IgD-negative memory B cell (primary cell): ENCODE data around the gene ADAMTS1. TPM values are rescaled to one million over a fixed set of nuclear protein-coding genes. Genes with fewer than 3 reads are reported as not detected.
A peak's percentile ranks its signal among the peaks of the same experiment; 100 is the strongest.

Source experiments
- H3K27ac Mint-ChIP-seq, 3 donors: one replicate each; pipeline ENCODE4 v1.8.0; 2020 to 2022; ENCODE audit warnings: mild to moderate bottlenecking in 3 of 3, mixed read lengths in 3 of 3, moderate library complexity in 1 of 3
- H3K27me3 Mint-ChIP-seq: one replicate; pipeline ENCODE4 v1.8.0; 2021; ENCODE audit warnings: mixed read lengths
- H3K36me3 Mint-ChIP-seq: one replicate; pipeline ENCODE4 v1.8.0; 2020; ENCODE audit warnings: mild to moderate bottlenecking, mixed read lengths
- H3K4me1 Mint-ChIP-seq, 3 donors: one replicate each; pipeline ENCODE4 v1.8.0; 2020 to 2022; ENCODE audit warnings: mixed read lengths in 3 of 3, mild to moderate bottlenecking in 1 of 3
- H3K4me3 Mint-ChIP-seq, 4 donors: one replicate each; pipeline ENCODE4 v1.8.0; 2020 to 2022; ENCODE audit warnings: mild to moderate bottlenecking in 4 of 4, mixed read lengths in 4 of 4, moderate library complexity in 3 of 4
- H3K9me3 Mint-ChIP-seq, 3 donors: one replicate each; pipeline ENCODE4 v1.8.0; 2020 to 2021; ENCODE audit warnings: mixed read lengths in 3 of 3, mild to moderate bottlenecking in 1 of 3
- polyA plus RNA-seq: library from polyadenylated mRNA; unstranded; fragments of 300-500 nt; fragmentation: Illumina TruSeq; gene quantifications from one replicate; pipeline ENCODE4 v1.2.3, GENCODE V29; 2021

Gene ADAMTS1
- polyA plus RNA-seq, 1 donor from 2014 or later: not detected

GRCh38 chr21:26836528-26836927 lies 8.7 kb downstream of the ADAMTS1 start:
- Mint-ChIP-seq H3K36me3 (no peaks in the 10 kb centered on the region), H3K9me3 (peaks cover 0 to 6% (median 0%) of the 10 kb centered on the region in 3 donors), H3K27me3 (peaks cover 8% of the 10 kb centered on the region), H3K4me3 (no peak overlapping the region), H3K4me1 (peaks cover 0 to 2% (median 0%) of the 10 kb centered on the region in 3 donors), H3K27ac (no peak overlapping the region)

GRCh38 chr21:26835714-26836265 lies 9.4 kb downstream of the ADAMTS1 start:
- peaks cover 0 to 2% (median 0%) of the 10 kb centered on the region in 3 donors for H3K4me1 Mint-ChIP-seq
- H3K27me3 Mint-ChIP-seq: peaks cover 8% of the 10 kb centered on the region
- H3K36me3 Mint-ChIP-seq: no peaks in the 10 kb centered on the region
- peaks cover 0 to 6% (median 0%) of the 10 kb centered on the region in 3 donors for H3K9me3 Mint-ChIP-seq
- H3K4me3 Mint-ChIP-seq: no peak overlapping the region
- H3K27ac Mint-ChIP-seq: no peak overlapping the region

GRCh38 chr21:26835027-26835713 lies 10.0 kb downstream of the ADAMTS1 start:
- peaks cover 0 to 6% (median 0%) of the 10 kb centered on the region in 3 donors for H3K9me3 Mint-ChIP-seq
- H3K4me3 Mint-ChIP-seq: no peak overlapping the region
- peaks cover 5% of the 10 kb centered on the region for H3K27me3 Mint-ChIP-seq
- peaks cover 0 to 2% (median 0%) of the 10 kb centered on the region in 3 donors for H3K4me1 Mint-ChIP-seq
- H3K27ac Mint-ChIP-seq: no peak overlapping the region
- H3K36me3 Mint-ChIP-seq: no peaks in the 10 kb centered on the region

GRCh38 chr21:26834181-26834905 lies 10.9 kb downstream of the ADAMTS1 start:
- Mint-ChIP-seq H3K36me3 (no peaks in the 10 kb centered on the region), H3K4me1 (peaks cover 0 to 2% (median 0%) of the 10 kb centered on the region in 3 donors), H3K27me3 (peaks cover 5% of the 10 kb centered on the region), H3K27ac (peak overlapping the region in 1 of 3 donors; percentile 9), H3K9me3 (peaks cover 0 to 6% (median 0%) of the 10 kb centered on the region in 3 donors), H3K4me3 (no peak overlapping the region)

DNA sequence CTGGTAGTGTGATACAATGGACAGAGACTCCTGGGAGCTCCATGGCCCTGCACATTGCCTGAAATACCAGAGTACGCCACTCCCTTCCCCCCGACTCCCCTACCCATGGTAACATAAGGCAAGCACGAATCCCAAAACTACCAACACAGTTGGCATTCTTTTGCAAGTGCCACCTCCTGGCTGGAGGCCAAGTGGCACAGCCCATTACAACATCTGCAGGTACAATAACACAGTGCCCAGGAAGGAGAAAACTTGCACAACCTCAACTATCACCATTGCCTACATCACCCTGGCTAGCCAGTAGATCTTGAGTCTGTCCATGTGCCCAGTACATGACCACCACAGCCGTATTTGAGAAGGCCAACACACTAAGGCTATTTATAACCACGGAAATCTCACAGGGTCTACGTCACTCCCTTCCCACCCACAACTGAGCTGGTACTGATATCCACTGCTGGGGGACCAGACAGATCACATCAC lies 11.7 kb downstream of the ADAMTS1 start:
- H3K9me3 Mint-ChIP-seq: peaks cover 0 to 6% (median 0%) of the 10 kb centered on the region in 3 donors
- peaks cover 0 to 2% (median 0%) of the 10 kb centered on the region in 3 donors for H3K4me1 Mint-ChIP-seq
- no peak overlapping the region for H3K27ac Mint-ChIP-seq
- peaks cover 4% of the 10 kb centered on the region for H3K27me3 Mint-ChIP-seq
- no peak overlapping the region for H3K4me3 Mint-ChIP-seq
- no peaks in the 10 kb centered on the region for H3K36me3 Mint-ChIP-seq

DNA sequence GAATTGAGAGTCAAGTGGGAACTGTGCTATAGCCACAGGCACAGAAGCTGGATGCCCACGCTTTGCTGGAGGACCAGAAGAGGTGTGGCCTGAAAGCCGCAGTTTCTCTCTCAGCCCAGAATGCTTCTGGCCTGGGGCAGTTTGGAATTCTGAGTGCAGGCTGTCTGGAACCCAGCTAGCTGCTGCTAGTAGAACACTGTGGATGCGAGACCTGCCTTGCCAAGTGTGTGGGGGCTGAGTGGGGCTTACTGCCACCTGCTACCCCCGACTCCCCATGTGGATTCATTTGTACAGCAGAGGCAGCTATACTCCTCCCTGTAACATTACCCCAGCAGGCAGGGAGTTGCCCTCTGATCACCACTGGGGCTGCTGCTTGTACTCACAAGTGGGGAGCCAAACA lies 12.2 kb downstream of the ADAMTS1 start:
- no peaks in the 10 kb centered on the region for H3K36me3 Mint-ChIP-seq
- H3K9me3 Mint-ChIP-seq: peaks cover 0 to 6% (median 0%) of the 10 kb centered on the region in 3 donors
- no peak overlapping the region for H3K4me3 Mint-ChIP-seq
- H3K27ac Mint-ChIP-seq: no peak overlapping the region
- peaks cover 0 to 2% (median 0%) of the 10 kb centered on the region in 3 donors for H3K4me1 Mint-ChIP-seq
- peaks cover 4% of the 10 kb centered on the region for H3K27me3 Mint-ChIP-seq

GRCh38 chr21:26832546-26832945 lies 12.7 kb downstream of the ADAMTS1 start:
- peaks cover 0 to 6% (median 0%) of the 10 kb centered on the region in 3 donors for H3K9me3 Mint-ChIP-seq
- no peak overlapping the region for H3K27ac Mint-ChIP-seq
- no peak overlapping the region for H3K4me3 Mint-ChIP-seq
- peaks cover 0 to 2% (median 0%) of the 10 kb centered on the region in 3 donors for H3K4me1 Mint-ChIP-seq
- no peaks in the 10 kb centered on the region for H3K36me3 Mint-ChIP-seq
- H3K27me3 Mint-ChIP-seq: peaks cover 4% of the 10 kb centered on the region

DNA sequence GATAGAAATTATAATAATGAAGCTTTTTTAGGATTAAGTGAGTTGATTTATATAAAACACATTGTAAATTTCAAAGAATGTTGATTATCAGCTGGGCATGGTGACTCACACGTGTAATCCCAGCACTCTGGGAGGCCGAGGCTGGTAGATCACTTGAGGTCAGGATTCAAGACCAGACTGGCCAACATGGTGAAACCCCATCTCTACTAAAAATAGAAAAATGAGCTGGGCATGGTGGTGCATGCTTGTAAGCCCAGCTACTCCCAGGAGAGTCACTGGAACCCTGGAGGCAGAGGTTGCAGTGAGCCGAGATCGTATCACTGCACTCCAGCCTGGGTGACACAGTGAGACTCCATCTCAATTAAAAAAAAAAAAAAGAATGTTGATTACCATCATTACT lies 18.4 kb downstream of the ADAMTS1 start:
- Mint-ChIP-seq H3K4me1 (no peaks in the 10 kb centered on the region), H3K9me3 (peaks cover 0 to 4% (median 3%) of the 10 kb centered on the region in 3 donors), H3K27me3 (peaks cover 2% of the 10 kb centered on the region), H3K27ac (no peak overlapping the region), H3K36me3 (no peaks in the 10 kb centered on the region), H3K4me3 (no peak overlapping the region)

- H3K4me1 Mint-ChIP-seq: no peaks in the 10 kb centered on the region
- H3K9me3 Mint-ChIP-seq: peaks cover 0 to 4% (median 3%) of the 10 kb centered on the region in 3 donors
- no peak overlapping the region for H3K4me3 Mint-ChIP-seq
- no peaks in the 10 kb centered on the region for H3K36me3 Mint-ChIP-seq
- H3K27ac Mint-ChIP-seq: no peak overlapping the region
- peaks cover 5% of the 10 kb centered on the region for H3K27me3 Mint-ChIP-seq
Observed at GRCh38 chr21:26820509-26820908, 24.7 kb downstream of the ADAMTS1 start.

- Mint-ChIP-seq H3K27ac (peak overlapping the region in 1 of 3 donors; percentile 48), H3K27me3 (peaks cover 5% of the 10 kb centered on the region), H3K4me3 (no peak overlapping the region), H3K4me1 (no peaks in the 10 kb centered on the region), H3K36me3 (no peaks in the 10 kb centered on the region), H3K9me3 (peaks cover 0 to 4% (median 3%) of the 10 kb centered on the region in 3 donors)
Observed at GRCh38 chr21:26819740-26820324, 25.4 kb downstream of the ADAMTS1 start.

DNA sequence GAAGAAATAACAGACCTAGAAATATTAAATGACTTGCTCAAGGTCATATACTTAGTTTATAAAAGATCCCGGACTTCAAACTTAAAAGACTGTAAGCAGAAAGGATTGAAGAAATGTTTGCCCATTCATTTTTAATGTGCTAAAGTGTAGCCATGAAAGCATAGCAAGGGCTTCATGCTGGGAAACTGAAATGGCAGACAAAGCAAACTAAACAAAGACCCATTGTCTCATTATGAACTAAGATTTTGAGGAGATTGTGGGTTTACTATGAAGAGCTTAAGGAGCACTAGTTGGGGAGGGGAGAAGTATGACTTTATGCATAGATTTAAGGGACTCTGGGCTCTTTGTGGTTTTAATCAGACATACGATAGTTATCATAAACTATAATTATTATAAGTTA lies 26.3 kb downstream of the ADAMTS1 start:
- no peaks in the 10 kb centered on the region for H3K4me1 Mint-ChIP-seq
- H3K27ac Mint-ChIP-seq: no peak overlapping the region
- no peak overlapping the region for H3K4me3 Mint-ChIP-seq
- H3K9me3 Mint-ChIP-seq: peaks cover 0 to 4% (median 0%) of the 10 kb centered on the region in 3 donors
- H3K27me3 Mint-ChIP-seq: peaks cover 3% of the 10 kb centered on the region
- no peaks in the 10 kb centered on the region for H3K36me3 Mint-ChIP-seq

DNA sequence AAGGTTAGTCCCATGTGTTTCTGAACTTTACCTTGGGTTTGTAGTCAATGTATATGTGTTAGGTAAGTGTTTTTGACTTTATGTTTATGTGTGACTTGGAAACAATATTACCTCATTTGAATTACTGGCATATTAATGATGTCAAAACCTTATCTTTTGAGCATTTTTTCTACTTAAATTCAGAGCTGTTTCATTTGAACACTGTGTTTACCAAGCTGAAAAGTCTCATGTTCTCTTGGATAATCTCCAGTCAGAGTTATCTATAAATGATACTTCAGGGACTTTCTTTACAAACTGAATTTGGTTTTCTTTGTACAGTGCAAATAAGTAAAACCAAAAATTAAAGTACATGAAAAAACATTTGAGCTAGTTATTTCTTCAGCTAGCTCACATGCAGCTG lies 30.0 kb downstream of the ADAMTS1 start:
- Mint-ChIP-seq H3K9me3 (no peaks in the 10 kb centered on the region), H3K27me3 (no peaks in the 10 kb centered on the region), H3K4me1 (no peaks in the 10 kb centered on the region), H3K27ac (no peak overlapping the region), H3K36me3 (no peaks in the 10 kb centered on the region), H3K4me3 (no peak overlapping the region)

DNA sequence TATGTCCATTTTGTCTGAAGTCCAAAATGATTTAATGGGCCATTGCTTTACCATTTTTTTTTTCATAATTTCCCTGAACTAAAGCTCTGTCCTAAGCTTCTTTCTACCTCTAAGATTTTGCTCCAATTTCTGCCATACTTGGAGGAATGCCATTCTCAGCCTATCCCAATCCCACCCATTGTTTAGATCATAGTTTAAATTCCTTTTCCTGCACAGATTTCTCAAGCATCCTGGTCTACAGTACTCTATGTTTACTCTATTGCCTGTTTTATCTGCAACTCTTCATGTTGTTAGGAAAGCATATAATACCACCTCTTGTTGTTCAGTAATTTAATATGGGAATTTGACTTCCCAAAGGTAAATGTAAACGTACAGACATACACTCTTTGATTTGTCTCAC lies 30.8 kb downstream of the ADAMTS1 start:
- no peaks in the 10 kb centered on the region for H3K27me3 Mint-ChIP-seq
- no peak overlapping the region for H3K4me3 Mint-ChIP-seq
- H3K4me1 Mint-ChIP-seq: no peaks in the 10 kb centered on the region
- H3K9me3 Mint-ChIP-seq: no peaks in the 10 kb centered on the region
- H3K36me3 Mint-ChIP-seq: no peaks in the 10 kb centered on the region
- H3K27ac Mint-ChIP-seq: peak overlapping the region in 1 of 3 donors; percentile 57

DNA sequence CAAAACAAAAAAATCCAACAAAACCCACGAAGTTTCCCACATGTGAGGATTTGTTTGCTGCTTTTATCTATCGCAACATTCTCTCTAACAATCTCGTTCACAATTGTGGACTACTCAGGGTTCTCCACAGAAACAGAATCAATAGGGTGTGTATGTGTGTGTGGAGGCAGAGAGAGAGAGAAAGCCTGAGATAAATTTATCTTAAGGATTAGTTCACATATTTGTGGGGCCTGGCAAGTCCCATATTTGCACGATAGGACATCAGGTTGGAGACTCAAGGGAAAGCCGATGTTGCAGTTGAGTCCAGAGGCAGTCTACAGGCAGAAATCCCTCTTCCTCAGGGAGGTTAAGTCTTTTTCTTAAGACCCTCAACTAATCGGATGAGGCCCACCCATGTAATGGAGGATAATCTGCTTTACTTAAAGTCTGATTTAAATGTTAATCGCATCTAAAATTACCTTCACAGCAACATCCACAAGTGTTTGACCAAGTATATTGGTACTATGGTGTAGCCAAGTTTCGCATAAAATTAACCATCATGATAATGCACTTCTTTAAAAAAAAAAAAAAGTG lies 31.7 kb downstream of the ADAMTS1 start:
- H3K9me3 Mint-ChIP-seq: no peaks in the 10 kb centered on the region

GRCh38 chr21:26812173-26812572 lies 33.0 kb downstream of the ADAMTS1 start:
- Mint-ChIP-seq H3K27me3 (no peaks in the 10 kb centered on the region), H3K27ac (no peak overlapping the region), H3K9me3 (no peaks in the 10 kb centered on the region), H3K36me3 (no peaks in the 10 kb centered on the region), H3K4me1 (no peaks in the 10 kb centered on the region), H3K4me3 (no peak overlapping the region)

More for the DNA sequence above, 31.7 kb downstream of the ADAMTS1 start:
- H3K27me3 Mint-ChIP-seq: no peaks in the 10 kb centered on the region
- no peaks in the 10 kb centered on the region for H3K36me3 Mint-ChIP-seq
- no peak overlapping the region for H3K4me3 Mint-ChIP-seq
- no peak overlapping the region for H3K27ac Mint-ChIP-seq
- H3K4me1 Mint-ChIP-seq: no peaks in the 10 kb centered on the region
